Keratinocyte (primary cell): ENCODE results near the gene MYRIP. TPM values are rescaled to one million over a fixed set of nuclear protein-coding genes. Genes with fewer than 3 reads are reported as not detected.

Experiments used
- DNase-seq: peaks from one replicate; pipeline ENCODE4 v3.0.0-alpha.2; 2011; ENCODE audit warnings: low read depth, missing footprints, low spot score
- FAIRE-seq: peaks from 2 replicates; lab custom pipeline; 2011; peaks lifted over from hg19 to GRCh38; lab: Jason Lieb, UNC
- H2AFZ ChIP-seq: 2 replicates; pipeline ENCODE4 v1.6.0; 2012; ENCODE audit warnings: low read length, control low read depth, inconsistent platforms; ENCODE audit not compliant: control insufficient read depth
- H3K27ac ChIP-seq: 2 replicates; pipeline ENCODE4 v1.5.1; 2011; ENCODE audit warnings: low read length; ENCODE audit not compliant: control insufficient read depth, insufficient read depth
- H3K27me3 ChIP-seq: 3 replicates; pipeline ENCODE4 v1.6.0; 2011; ENCODE audit warnings: low read length; ENCODE audit not compliant: control insufficient read depth, insufficient read depth; ENCODE audit errors: extremely low read depth
- H3K36me3 ChIP-seq, 2 experiments: 2 replicates in 1 of 2; 3 replicates in 1 of 2; pipeline ENCODE4 v1.5.1; 2011; ENCODE audit warnings: low read length in 2 of 2, mild to moderate bottlenecking in 1 of 2; ENCODE audit not compliant: control insufficient read depth in 2 of 2, insufficient read depth in 2 of 2; ENCODE audit errors: extremely low read depth in 1 of 2
- H3K4me1 ChIP-seq: 3 replicates; pipeline ENCODE4 v1.5.1; 2011; ENCODE audit warnings: low read length; ENCODE audit not compliant: control insufficient read depth, insufficient read depth; ENCODE audit errors: extremely low read depth
- H3K4me2 ChIP-seq: 3 replicates; pipeline ENCODE4 v1.6.0; 2011; ENCODE audit warnings: low read depth, low read length; ENCODE audit not compliant: control insufficient read depth, insufficient read depth; ENCODE audit errors: extremely low read depth
- H3K4me3 ChIP-seq, 3 experiments: fragments of 200-600 bp in 1 of 3; sonication (generic) in 1 of 3; 2 replicates in 2 of 3; 3 replicates in 1 of 3; pipeline ENCODE4 v1.5.1; 2011 to 2016; ENCODE audit warnings: low read length in 3 of 3, mild to moderate bottlenecking in 3 of 3, control low read depth in 2 of 3, inconsistent platforms in 1 of 3, low read depth in 1 of 3, mixed read lengths in 1 of 3, mixed run types in 1 of 3, moderate library complexity in 1 of 3; ENCODE audit not compliant: control insufficient read depth in 2 of 3, insufficient read depth in 2 of 3; ENCODE audit errors: extremely low read depth in 1 of 3
- H3K79me2 ChIP-seq: 2 replicates; pipeline ENCODE4 v1.6.0; 2012; ENCODE audit warnings: low read length; ENCODE audit not compliant: control insufficient read depth, insufficient read depth
- H3K9ac ChIP-seq: 3 replicates; pipeline ENCODE4 v1.6.0; 2011; ENCODE audit warnings: low read length; ENCODE audit not compliant: control insufficient read depth, insufficient read depth; ENCODE audit errors: extremely low read depth
- H3K9me1 ChIP-seq: 3 replicates; pipeline ENCODE4 v1.6.0; 2011; ENCODE audit warnings: low read length; ENCODE audit not compliant: control insufficient read depth, insufficient read depth; ENCODE audit errors: extremely low read depth
- H3K9me3 ChIP-seq: 2 replicates; pipeline ENCODE4 v1.5.1; 2012; ENCODE audit warnings: low read depth, low read length; ENCODE audit not compliant: control insufficient read depth
- H4K20me1 ChIP-seq: 3 replicates; pipeline ENCODE4 v1.6.0; 2011; ENCODE audit warnings: low read length; ENCODE audit not compliant: control insufficient read depth, insufficient read depth; ENCODE audit errors: extremely low read depth
- EZH2 ChIP-seq: IDR thresholded peaks from one replicate; pipeline ENCODE4 v1.6.1; 2012; ENCODE audit warnings: inconsistent platforms, mild to moderate bottlenecking, low read length, moderate library complexity
- dilution Hi-C: fragments of 300-500 bp; cut with MboI; formaldehyde crosslinking; loops from one replicate; pipeline ENCODE4 v1.7.0; 2020; ENCODE audit warnings: low sequenced_read_pairs; ENCODE audit not compliant: extremely low pct_ligation_motif_present
- polyA plus RNA-seq, 5 experiments: library from polyadenylated mRNA; depleted of rRNA in 3 of 5; stranded (reverse) in 3 of 5; stranded (forward) in 1 of 5; unstranded in 1 of 5; fragments of >200 nt; gene quantifications; 1 replicate in 1 of 5; 2 replicates in 3 of 5; 3 replicates in 1 of 5; pipeline versions ENCODE4 v1.2.1 to v1.2.3, GENCODE V29; 2011 to 2012; ENCODE audit warnings: missing spikeins in 2 of 5, low read depth in 1 of 5, low replicate concordance in 1 of 5
- TF ChIP-seq, protein P1 (sequence below), 3 experiments: IDR thresholded peaks in 1 of 3; conservative IDR thresholded peaks in 1 of 3; optimal IDR thresholded peaks in 1 of 3; 2 replicates in 2 of 3; 3 replicates in 1 of 3; pipeline versions ENCODE3 to v1.5.1; 2011; ENCODE audit warnings: low read length in 3 of 3, mild to moderate bottlenecking in 3 of 3, moderate library complexity in 2 of 3, control low read depth in 1 of 3, inconsistent platforms in 1 of 3; ENCODE audit not compliant: insufficient read depth in 2 of 3; ENCODE audit errors: extremely low read depth in 1 of 3

MYRIP gene
- polyA plus RNA-seq, 1 donor (not counting 4 experiments of a cell fraction or from before 2014, with no cell fraction given): 0.01 TPM

DNA sequence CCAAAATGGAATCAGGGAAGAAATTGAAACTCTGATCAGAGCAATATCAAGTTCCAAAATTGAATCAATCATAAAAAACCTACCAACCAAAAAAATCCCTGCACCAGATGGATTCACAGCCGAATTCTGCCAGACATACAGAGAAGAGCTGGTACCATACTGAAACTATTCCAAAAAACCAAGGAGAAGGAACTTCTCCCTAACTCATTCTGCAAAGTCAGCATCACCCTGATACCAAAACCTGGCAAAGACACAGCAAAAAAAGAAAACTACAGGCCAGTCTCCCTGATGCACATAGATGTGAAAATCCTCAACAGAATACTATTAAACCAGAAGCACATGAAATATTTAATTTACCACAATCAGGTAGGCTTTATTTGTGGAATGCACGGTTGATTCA is 118.1 kb downstream of the MYRIP start:
- no peaks in the 10 kb centered on the region for H3K9me1 ChIP-seq
- dilution Hi-C loops: no loop called here
- no peak overlapping the region for H3K27ac ChIP-seq
- H3K4me1 ChIP-seq: no peaks in the 10 kb centered on the region
- no peak for FAIRE-seq
- no peak overlapping the region for H3K4me3 ChIP-seq
- no peak overlapping the region for H3K4me2 ChIP-seq
- H4K20me1 ChIP-seq: no peaks in the 10 kb centered on the region
- no peaks in the 10 kb centered on the region for H3K36me3 ChIP-seq
- no peak overlapping the region for H3K9ac ChIP-seq
- H3K79me2 ChIP-seq: no peaks in the 10 kb centered on the region
- TF ChIP-seq, protein P1, sequence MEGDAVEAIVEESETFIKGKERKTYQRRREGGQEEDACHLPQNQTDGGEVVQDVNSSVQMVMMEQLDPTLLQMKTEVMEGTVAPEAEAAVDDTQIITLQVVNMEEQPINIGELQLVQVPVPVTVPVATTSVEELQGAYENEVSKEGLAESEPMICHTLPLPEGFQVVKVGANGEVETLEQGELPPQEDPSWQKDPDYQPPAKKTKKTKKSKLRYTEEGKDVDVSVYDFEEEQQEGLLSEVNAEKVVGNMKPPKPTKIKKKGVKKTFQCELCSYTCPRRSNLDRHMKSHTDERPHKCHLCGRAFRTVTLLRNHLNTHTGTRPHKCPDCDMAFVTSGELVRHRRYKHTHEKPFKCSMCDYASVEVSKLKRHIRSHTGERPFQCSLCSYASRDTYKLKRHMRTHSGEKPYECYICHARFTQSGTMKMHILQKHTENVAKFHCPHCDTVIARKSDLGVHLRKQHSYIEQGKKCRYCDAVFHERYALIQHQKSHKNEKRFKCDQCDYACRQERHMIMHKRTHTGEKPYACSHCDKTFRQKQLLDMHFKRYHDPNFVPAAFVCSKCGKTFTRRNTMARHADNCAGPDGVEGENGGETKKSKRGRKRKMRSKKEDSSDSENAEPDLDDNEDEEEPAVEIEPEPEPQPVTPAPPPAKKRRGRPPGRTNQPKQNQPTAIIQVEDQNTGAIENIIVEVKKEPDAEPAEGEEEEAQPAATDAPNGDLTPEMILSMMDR (optimal IDR thresholded peaks at IDR 0.05 in 1 of 3, IDR thresholded peaks at IDR 0.05 in 1 of 3, conservative IDR thresholded peaks at IDR 0.05 in 1 of 3; ENCODE audit: extremely low read depth in 1 of 3, insufficient read depth in 2 of 3, low read length in 3 of 3): no peak
- TF ChIP-seq EZH2: no peak
- no peaks in the 10 kb centered on the region for H3K9me3 ChIP-seq
- no peak for DNase-seq
- H3K27me3 ChIP-seq: no peaks in the 10 kb centered on the region
- H2AFZ ChIP-seq: no peak overlapping the region

DNA sequence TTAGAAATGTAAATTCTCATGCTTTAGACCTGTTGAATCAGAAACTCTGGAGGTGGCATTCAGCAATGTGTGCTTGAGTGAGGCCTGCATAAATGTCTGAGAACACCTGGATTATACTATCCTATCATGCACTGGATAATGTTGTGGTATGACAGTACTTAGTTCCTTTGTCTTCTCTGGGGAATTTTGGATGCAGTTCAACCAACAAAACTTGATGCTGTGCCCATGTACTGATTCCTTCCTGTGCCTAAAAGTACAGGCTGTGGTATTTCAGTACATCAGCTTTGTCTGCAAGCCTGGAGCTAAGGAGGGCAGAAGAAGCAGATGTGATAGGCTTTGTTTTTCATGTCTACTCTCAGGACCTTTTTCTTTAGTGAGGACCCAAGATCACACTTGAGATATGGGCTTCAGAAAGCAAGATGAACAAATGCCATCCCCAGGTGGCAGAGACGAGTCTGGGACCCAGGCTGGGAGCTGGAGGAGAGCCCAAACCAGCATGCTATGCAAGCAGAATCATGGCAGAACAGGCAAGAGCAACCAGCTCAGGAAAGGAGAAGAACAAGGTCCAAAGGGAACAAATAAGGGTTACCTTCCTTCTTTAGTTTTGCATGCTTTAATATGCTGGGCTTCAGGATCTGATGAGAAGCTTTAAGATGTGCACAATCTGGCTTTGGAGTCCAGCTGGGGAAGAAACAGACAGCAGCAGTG is 124.7 kb downstream of the MYRIP start:
- H3K4me1 ChIP-seq: no peaks in the 10 kb centered on the region
- no peak overlapping the region for H3K27ac ChIP-seq
- no peaks in the 10 kb centered on the region for H4K20me1 ChIP-seq
- FAIRE-seq (no peak), DNase-seq (no peak)
- H2AFZ ChIP-seq: no peak overlapping the region
- H3K9me1 ChIP-seq: no peaks in the 10 kb centered on the region
- H3K9me3 ChIP-seq: no peaks in the 10 kb centered on the region
- dilution Hi-C loops: no loop called here
- H3K4me2 ChIP-seq: no peak overlapping the region
- H3K36me3 ChIP-seq: no peaks in the 10 kb centered on the region
- no peak overlapping the region for H3K9ac ChIP-seq
- H3K79me2 ChIP-seq: no peaks in the 10 kb centered on the region
- TF ChIP-seq, protein P1 (optimal IDR thresholded peaks at IDR 0.05 in 1 of 3, IDR thresholded peaks at IDR 0.05 in 1 of 3, conservative IDR thresholded peaks at IDR 0.05 in 1 of 3; ENCODE audit: extremely low read depth in 1 of 3, insufficient read depth in 2 of 3, low read length in 3 of 3): no peak
- no peak overlapping the region for H3K4me3 ChIP-seq
- no peaks in the 10 kb centered on the region for H3K27me3 ChIP-seq
